ENCODE results near the gene GNMT. TPM values are rescaled to one million over a fixed set of nuclear protein-coding genes. Genes with fewer than 3 reads are reported as not detected.
A peak's percentile ranks its signal among the peaks of the same experiment; 100 is the strongest.

GNMT gene
- total RNA-seq (1 to 10 TPM; 1.0 to 3.0 TPM), polyA plus RNA-seq (1 to 10 TPM; 1.3 to 4.5 TPM)
- long read RNA-seq, donor 1, result 0 reads
- long read RNA-seq, donor 2, partial matches to known transcripts, result 0 of 1 reads
- long read RNA-seq, donor 2, other reads (novel, unspliced or antisense), result 0 of 1 reads
- long read RNA-seq, donor 3, result 0 reads
- long read RNA-seq, donor 4, result 0 reads
- long read RNA-seq, donor 5, result 0 reads

DNA sequence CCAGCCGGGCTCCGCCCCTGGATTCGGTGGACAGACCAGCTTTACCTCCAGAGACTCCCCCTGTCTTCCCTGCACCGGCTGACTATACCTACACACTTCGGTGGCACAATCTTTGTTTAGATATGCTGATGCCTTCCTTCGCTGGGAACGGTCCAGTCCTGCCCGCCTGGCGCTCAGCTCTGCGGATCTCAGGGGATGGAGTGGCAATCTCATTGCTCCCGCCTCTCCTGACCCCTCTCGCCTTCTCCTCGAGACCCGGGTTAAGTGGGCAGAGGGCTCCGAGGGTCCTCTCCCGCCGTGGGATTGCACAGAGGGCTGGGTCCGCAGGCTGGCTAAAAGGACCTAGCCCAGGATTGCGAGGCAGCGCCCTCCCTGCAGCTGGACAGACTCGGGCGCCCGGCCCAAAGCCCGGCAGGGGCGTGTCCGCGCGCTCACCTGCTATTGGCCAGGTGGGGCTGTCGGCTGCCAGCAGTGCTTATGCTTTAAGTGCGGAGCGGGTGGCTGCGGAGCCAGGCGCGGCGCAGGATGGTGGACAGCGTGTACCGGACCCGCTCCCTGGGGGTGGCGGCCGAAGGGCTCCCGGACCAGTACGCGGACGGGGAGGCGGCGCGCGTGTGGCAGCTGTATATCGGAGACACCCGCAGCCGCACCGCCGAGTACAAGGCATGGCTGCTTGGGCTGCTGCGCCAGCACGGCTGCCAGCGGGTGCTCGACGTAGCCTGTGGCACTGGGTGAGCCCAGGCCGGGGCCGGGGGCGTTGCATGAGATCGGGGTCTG lies at the start of gene GNMT:
TSS of gene GNMT (plus strand) at position 512 of the 777 bp plus-strand sequence. CDS start at position 526, 14 bp downstream.
- H3K9me3 ChIP-seq (ENCODE audit: control insufficient read depth in 4 of 4, insufficient read depth in 3 of 4, low read length in 3 of 4), result no peaks in the 10 kb centered on the region
- H3K27me3 ChIP-seq (ENCODE audit: control insufficient read depth in 3 of 3, insufficient read depth in 3 of 3, low read length in 2 of 3), result peaks cover 0 to 4% (median 3%) of the 10 kb centered on the region in 3 donors
- H3K9ac ChIP-seq (ENCODE audit: insufficient read depth in 1 of 2, low read length in 2 of 2), result no peak within 1 kb of the TSS
- peak within 1 kb of the TSS in 1 of 2 donors; percentile 54 for H3K27ac ChIP-seq (ENCODE audit: low read depth in 1 of 2, low read length in 1 of 2)
- ATAC-seq (ENCODE audit: insufficient read depth, low FRiP score) (peak; percentile 85), DNase-seq (peak; percentile 25 to 54 (median 43))
- peak within 1 kb of the TSS; percentile 8 for H3K4me3 ChIP-seq
- TF ChIP-seq, protein P1, sequence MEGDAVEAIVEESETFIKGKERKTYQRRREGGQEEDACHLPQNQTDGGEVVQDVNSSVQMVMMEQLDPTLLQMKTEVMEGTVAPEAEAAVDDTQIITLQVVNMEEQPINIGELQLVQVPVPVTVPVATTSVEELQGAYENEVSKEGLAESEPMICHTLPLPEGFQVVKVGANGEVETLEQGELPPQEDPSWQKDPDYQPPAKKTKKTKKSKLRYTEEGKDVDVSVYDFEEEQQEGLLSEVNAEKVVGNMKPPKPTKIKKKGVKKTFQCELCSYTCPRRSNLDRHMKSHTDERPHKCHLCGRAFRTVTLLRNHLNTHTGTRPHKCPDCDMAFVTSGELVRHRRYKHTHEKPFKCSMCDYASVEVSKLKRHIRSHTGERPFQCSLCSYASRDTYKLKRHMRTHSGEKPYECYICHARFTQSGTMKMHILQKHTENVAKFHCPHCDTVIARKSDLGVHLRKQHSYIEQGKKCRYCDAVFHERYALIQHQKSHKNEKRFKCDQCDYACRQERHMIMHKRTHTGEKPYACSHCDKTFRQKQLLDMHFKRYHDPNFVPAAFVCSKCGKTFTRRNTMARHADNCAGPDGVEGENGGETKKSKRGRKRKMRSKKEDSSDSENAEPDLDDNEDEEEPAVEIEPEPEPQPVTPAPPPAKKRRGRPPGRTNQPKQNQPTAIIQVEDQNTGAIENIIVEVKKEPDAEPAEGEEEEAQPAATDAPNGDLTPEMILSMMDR (IDR thresholded peaks at IDR 0.05; ENCODE audit: control extremely low read depth, extremely low read depth), result no peak
- 3% methylated on average over 61 to 62 of the region's 62 CpGs for WGBS, 2 donors
- H3K36me3 ChIP-seq (ENCODE audit: control insufficient read depth in 4 of 4, insufficient read depth in 4 of 4, low read length in 4 of 4), result peaks cover 0 to 23% (median 9%) of the 10 kb centered on the region in 4 donors
- H3K4me1 ChIP-seq (ENCODE audit: control insufficient read depth in 5 of 5, insufficient read depth in 5 of 5, low read length in 5 of 5), result peaks cover 0 to 14% (median 2%) of the 10 kb centered on the region in 5 donors

DNA sequence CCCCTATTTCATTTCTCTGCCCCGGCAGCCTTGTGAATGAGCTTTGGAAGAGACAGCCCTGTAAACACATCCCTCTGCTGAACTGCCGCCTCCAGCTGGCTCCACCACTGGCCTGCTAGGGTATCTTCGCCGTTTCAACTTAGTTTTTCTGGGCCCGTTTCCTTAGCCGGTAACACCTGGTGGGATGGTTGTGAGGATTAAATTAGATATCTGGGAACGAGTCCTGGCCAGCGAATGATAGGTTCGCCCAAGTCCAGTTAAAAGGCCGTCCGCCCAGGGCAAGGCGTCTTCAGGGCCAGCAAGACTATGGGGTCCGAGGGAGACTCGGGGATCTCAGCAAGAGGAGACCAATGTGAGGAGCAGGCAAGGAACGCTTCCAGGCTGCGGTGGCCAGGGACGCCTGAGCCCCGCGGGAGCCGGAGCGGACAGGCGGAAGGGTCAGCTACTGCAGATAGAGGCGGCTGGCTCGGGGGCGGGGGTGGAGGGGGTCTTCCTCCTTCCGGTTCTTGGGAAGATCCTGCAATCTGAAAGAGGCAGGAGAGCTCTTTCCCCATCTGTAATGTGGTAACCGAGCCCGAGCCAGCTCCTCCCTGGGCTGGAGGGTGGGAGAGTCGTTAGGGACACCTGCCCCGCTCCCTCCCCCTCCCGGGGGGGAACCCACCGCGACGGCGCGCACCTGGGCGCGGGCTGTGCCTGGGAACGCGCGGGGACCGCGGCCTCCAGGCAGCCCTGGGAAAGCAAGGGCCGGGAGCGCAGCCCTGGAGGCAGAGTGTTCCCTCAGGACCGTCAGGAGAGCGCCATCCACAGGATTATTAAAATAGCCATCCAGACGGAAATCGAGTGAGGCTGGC lies 49.2 kb upstream of the GNMT start:
- TF ChIP-seq, protein P1 (IDR thresholded peaks at IDR 0.05; ENCODE audit: control extremely low read depth, extremely low read depth), result no peak

DNA sequence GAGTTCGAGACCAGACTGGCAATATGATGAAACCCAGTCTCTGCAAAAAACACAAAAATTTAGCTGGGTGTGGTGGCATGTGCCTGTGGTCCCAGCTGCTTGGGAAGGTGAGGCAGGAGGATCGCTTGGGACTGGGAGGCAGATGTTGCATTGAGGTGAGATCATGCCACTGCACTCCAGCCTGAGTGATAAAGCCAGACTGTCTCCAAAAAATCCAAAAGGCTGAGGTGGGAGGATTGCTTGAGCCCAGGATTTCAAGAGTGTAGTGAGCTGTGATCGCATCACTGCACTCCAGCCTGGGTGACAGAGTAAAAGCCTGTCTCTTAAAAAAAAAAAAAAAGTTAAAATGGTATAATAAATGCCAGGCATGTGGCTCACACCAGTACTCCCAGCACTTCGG lies 46.0 kb upstream of the GNMT start:
- H3K27me3 ChIP-seq (ENCODE audit: control insufficient read depth in 3 of 3, insufficient read depth in 3 of 3, low read length in 2 of 3), result no peaks in the 10 kb centered on the region

More for the DNA sequence above, 49.2 kb upstream of the GNMT start:
- DNase-seq (peak; percentile 27 to 50 (median 49)), ATAC-seq (ENCODE audit: insufficient read depth, low FRiP score) (no peak)
- no peaks in the 10 kb centered on the region for H3K9me3 ChIP-seq (ENCODE audit: control insufficient read depth in 4 of 4, insufficient read depth in 3 of 4, low read length in 3 of 4)
- H3K4me3 ChIP-seq, result no peak overlapping the region
- 17 to 20% methylated on average over 48 to 49 of the region's 49 CpGs for WGBS, 2 donors
- H3K9ac ChIP-seq (ENCODE audit: insufficient read depth in 1 of 2, low read length in 2 of 2), result peak overlapping the region; percentile 46 to 58
- H3K4me1 ChIP-seq (ENCODE audit: control insufficient read depth in 5 of 5, insufficient read depth in 5 of 5, low read length in 5 of 5), result peaks cover 0 to 1% (median 0%) of the 10 kb centered on the region in 5 donors
- no peaks in the 10 kb centered on the region for H3K27me3 ChIP-seq (ENCODE audit: control insufficient read depth in 3 of 3, insufficient read depth in 3 of 3, low read length in 2 of 3)
- no peak overlapping the region for H3K27ac ChIP-seq (ENCODE audit: low read depth in 1 of 2, low read length in 1 of 2)
- no peaks in the 10 kb centered on the region for H3K36me3 ChIP-seq (ENCODE audit: control insufficient read depth in 4 of 4, insufficient read depth in 4 of 4, low read length in 4 of 4)

More for the DNA sequence above, 46.0 kb upstream of the GNMT start:
- Histone ChIP-seq H3K36me3 (ENCODE audit: control insufficient read depth in 4 of 4, insufficient read depth in 4 of 4, low read length in 4 of 4) (no peaks in the 10 kb centered on the region), H3K27ac (ENCODE audit: low read depth in 1 of 2, low read length in 1 of 2) (no peak overlapping the region), H3K9me3 (ENCODE audit: control insufficient read depth in 4 of 4, insufficient read depth in 3 of 4, low read length in 3 of 4) (no peaks in the 10 kb centered on the region), H3K4me3 (no peak overlapping the region), H3K4me1 (ENCODE audit: control insufficient read depth in 5 of 5, insufficient read depth in 5 of 5, low read length in 5 of 5) (peaks cover 0 to 1% (median 0%) of the 10 kb centered on the region in 5 donors), H3K9ac (ENCODE audit: insufficient read depth in 1 of 2, low read length in 2 of 2) (no peak overlapping the region)
- TF ChIP-seq, protein P1 (IDR thresholded peaks at IDR 0.05; ENCODE audit: control extremely low read depth, extremely low read depth), result no peak
- 78 to 88% methylated on average over 4 of the region's 4 CpGs for WGBS, 2 donors
- ATAC-seq (ENCODE audit: insufficient read depth, low FRiP score), result no peak
- DNase-seq, result no peak
